Measurements from ENCODE around the gene SAPCD2. TPM values are rescaled to one million over a fixed set of nuclear protein-coding genes. Genes with fewer than 3 reads are reported as not detected.

SAPCD2 gene
- total RNA-seq, 1 experiment from 2014 or later = 30.6 TPM

GRCh38 chr9:137020771-137021567 lies 49.4 kb downstream of the SAPCD2 start:
- no TSS peak for BruUV-seq (replicated peaks)
- Histone ChIP-seq H3K4me3 (ENCODE audit: low read depth, low read length, poor library complexity, severe bottlenecking) (no peak overlapping the region), H3K9me3 (ENCODE audit: low read depth, low read length, poor library complexity, severe bottlenecking) (no peaks in the 10 kb centered on the region), H3K27me3 (replicated peaks; ENCODE audit: insufficient read depth, low read depth, low read length, poor library complexity) (no peaks in the 10 kb centered on the region), H3K36me3 (ENCODE audit: insufficient read depth, low read length, poor library complexity, severe bottlenecking) (peaks cover 4% of the 10 kb centered on the region), H3K27ac (ENCODE audit: low read depth, low read length, poor library complexity, severe bottlenecking) (no peak overlapping the region), H3K4me1 (ENCODE audit: insufficient read depth, low read length, poor library complexity, severe bottlenecking) (no peaks in the 10 kb centered on the region)
- TF ChIP-seq CTCF (conservative IDR thresholded peaks at IDR 0.05; ENCODE audit: low read depth, low read length) (no peak), EZH2 (IDR thresholded peaks at IDR 0.05; ENCODE audit: borderline replicate concordance, low read depth, low read length, poor library complexity, severe bottlenecking) (no peak)
- intact Hi-C loops (cut with micrococcal nuclease; ENCODE audit: unreplicated experiment) = no loop called here
- CTCF ChIA-PET = interaction anchor here (0.5 to 1.0 kb wide), 2 partner anchors 14 to 43 kb away, joined by 3 read pairs; no protein-coding TSS in a partner anchor
- POLR2A ChIA-PET (ENCODE audit: low non-redundant PET) = no interaction called here
- DNase-seq (ENCODE audit: low spot score) = no peak

- no TSS peak for BruUV-seq (replicated peaks)
- intact Hi-C loops (cut with micrococcal nuclease; ENCODE audit: unreplicated experiment) = no loop called here
- TF ChIP-seq EZH2 (IDR thresholded peaks at IDR 0.05; ENCODE audit: borderline replicate concordance, low read depth, low read length, poor library complexity, severe bottlenecking) (no peak), CTCF (conservative IDR thresholded peaks at IDR 0.05; ENCODE audit: low read depth, low read length) (no peak)
- POLR2A ChIA-PET (ENCODE audit: low non-redundant PET) = interaction anchor here (0.6 kb wide), 1 partner anchor 124 kb away, joined by 3 read pairs; no protein-coding TSS in a partner anchor
- CTCF ChIA-PET = interaction anchor here (1.0 kb wide), 1 partner anchor 15 kb away, joined by 3 read pairs; no protein-coding TSS in a partner anchor
- Histone ChIP-seq H3K27me3 (replicated peaks; ENCODE audit: insufficient read depth, low read depth, low read length, poor library complexity) (no peaks in the 10 kb centered on the region), H3K4me3 (ENCODE audit: low read depth, low read length, poor library complexity, severe bottlenecking) (no peak overlapping the region), H3K27ac (ENCODE audit: low read depth, low read length, poor library complexity, severe bottlenecking) (no peak overlapping the region), H3K36me3 (ENCODE audit: insufficient read depth, low read length, poor library complexity, severe bottlenecking) (peaks cover 4% of the 10 kb centered on the region), H3K4me1 (ENCODE audit: insufficient read depth, low read length, poor library complexity, severe bottlenecking) (no peaks in the 10 kb centered on the region), H3K9me3 (ENCODE audit: low read depth, low read length, poor library complexity, severe bottlenecking) (no peaks in the 10 kb centered on the region)
- DNase-seq (ENCODE audit: low spot score) = no peak
Measured at GRCh38 chr9:137019891-137020683, 50.3 kb downstream of the SAPCD2 start.

- Histone ChIP-seq H3K36me3 (ENCODE audit: insufficient read depth, low read length, poor library complexity, severe bottlenecking) (peaks cover 4% of the 10 kb centered on the region), H3K4me1 (ENCODE audit: insufficient read depth, low read length, poor library complexity, severe bottlenecking) (no peaks in the 10 kb centered on the region), H3K27me3 (replicated peaks; ENCODE audit: insufficient read depth, low read depth, low read length, poor library complexity) (no peaks in the 10 kb centered on the region), H3K27ac (ENCODE audit: low read depth, low read length, poor library complexity, severe bottlenecking) (no peak overlapping the region), H3K9me3 (ENCODE audit: low read depth, low read length, poor library complexity, severe bottlenecking) (no peaks in the 10 kb centered on the region), H3K4me3 (ENCODE audit: low read depth, low read length, poor library complexity, severe bottlenecking) (no peak overlapping the region)
- no peak for TF ChIP-seq CTCF (conservative IDR thresholded peaks at IDR 0.05; ENCODE audit: low read depth, low read length)
- TF ChIP-seq EZH2 (IDR thresholded peaks at IDR 0.05; ENCODE audit: borderline replicate concordance, low read depth, low read length, poor library complexity, severe bottlenecking) = no peak
- intact Hi-C loops (cut with micrococcal nuclease; ENCODE audit: unreplicated experiment) = no loop called here
- BruUV-seq (replicated peaks) = no TSS peak
- POLR2A ChIA-PET (ENCODE audit: low non-redundant PET) = no interaction called here
- CTCF ChIA-PET = interaction anchor here (0.6 kb wide), 1 partner anchor 16 kb away, joined by 3 read pairs; no protein-coding TSS in a partner anchor
- no peak for DNase-seq (ENCODE audit: low spot score)
Measured at GRCh38 chr9:137018761-137019559, 51.4 kb downstream of the SAPCD2 start.
